A673 (cell line): ENCODE data around the gene CEP131.

Source experiments
- CTCF ChIP-seq: fragments of 300-800, 200-600 bp; sonication (generic); conservative IDR thresholded peaks from 2 replicates; pipeline ENCODE4 v1.5.1; 2017; ENCODE audit warnings: low read depth, mild to moderate bottlenecking, antibody characterized with exemption, low read length, moderate library complexity, mixed read lengths
- EZH2 ChIP-seq: fragments of 200-600 bp; sonication (generic); IDR thresholded peaks from 2 replicates; pipeline ENCODE4 v1.6.1; 2017; ENCODE audit warnings: borderline replicate concordance, low read depth, mild to moderate bottlenecking, mixed read lengths, antibody characterized with exemption, low read length; ENCODE audit not compliant: poor library complexity, severe bottlenecking

- no peak for TF ChIP-seq CTCF
- TF ChIP-seq EZH2: no peak
These were observed 63.0 kb downstream of the CEP131 start for GRCh38 chr17:81159611-81160265.
